Cardiac muscle cell (in vitro differentiated cells and primary cell): ENCODE measurements around the gene MORN5. TPM values are rescaled to one million over a fixed set of nuclear protein-coding genes. Genes with fewer than 3 reads are reported as not detected.

Experiments
- DNase-seq, 2 donors: peaks; one replicate each; pipeline versions ENCODE4 v3.0.0 to v3.0.0-alpha.2; 2010 to 2017; ENCODE audit warnings: low read depth in 1 of 2, low spot score in 1 of 2
- H3K27ac ChIP-seq: fragments of 200-600 bp; sonication (generic); 2 replicates; pipeline ENCODE4 v1.5.1; 2016
- H3K27me3 ChIP-seq: fragments of 200-600 bp; sonication (generic); 2 replicates; pipeline ENCODE4 v1.6.0; 2016; ENCODE audit warnings: control low read depth
- H3K36me3 ChIP-seq: fragments of 200-600 bp; sonication (generic); 2 replicates; pipeline ENCODE4 v1.5.1; 2016; ENCODE audit warnings: control low read depth
- H3K4me1 ChIP-seq: fragments of 200-600 bp; sonication (generic); 2 replicates; pipeline ENCODE4 v1.8.1; 2017; ENCODE audit warnings: low read depth, mild to moderate bottlenecking, mixed run types
- H3K4me3 ChIP-seq: fragments of 200-600 bp; sonication (generic); 2 replicates; pipeline ENCODE4 v1.5.1; 2016; ENCODE audit warnings: mild to moderate bottlenecking
- H3K9me3 ChIP-seq: fragments of 200-600 bp; sonication (generic); 2 replicates; pipeline ENCODE4 v1.5.1; 2017; ENCODE audit warnings: low read depth, mild to moderate bottlenecking, control low read depth
- CTCF ChIP-seq: IDR thresholded peaks from 2 replicates; pipeline ENCODE4 v1.5.1; 2012; ENCODE audit warnings: low read depth, mild to moderate bottlenecking, low read length
- polyA plus RNA-seq: library from polyadenylated mRNA; unstranded; fragments of >200 nt; fragmentation: Nextera tagmentation; extraction: Ambion mirVana; gene quantifications from 2 replicates; pipeline ENCODE4 v1.2.1, GENCODE V29; 2016
- total RNA-seq: library from RNA; depleted of rRNA; stranded (reverse); fragments of >200 nt; gene quantifications from 2 replicates; pipeline ENCODE4 v1.2.3, GENCODE V29; 2016

Gene MORN5
- total and polyA plus RNA-seq, 2 experiments from 2014 or later = not detected

GRCh38 chr9:122119166-122119521 lies 40.6 kb upstream of the MORN5 start:
- Histone ChIP-seq H3K4me1 (no peaks in the 10 kb centered on the region), H3K27me3 (no peaks in the 10 kb centered on the region), H3K36me3 (no peaks in the 10 kb centered on the region), H3K27ac (no peak overlapping the region), H3K4me3 (no peak overlapping the region), H3K9me3 (no peaks in the 10 kb centered on the region)
- DNase-seq = no peak
- no peak for TF ChIP-seq CTCF

GRCh38 chr9:122119721-122120120 lies 40.0 kb upstream of the MORN5 start:
- Histone ChIP-seq H3K4me1 (no peaks in the 10 kb centered on the region), H3K9me3 (no peaks in the 10 kb centered on the region), H3K36me3 (no peaks in the 10 kb centered on the region), H3K27ac (no peak overlapping the region), H3K4me3 (no peak overlapping the region), H3K27me3 (no peaks in the 10 kb centered on the region)
- no peak for TF ChIP-seq CTCF
- DNase-seq = no peak

GRCh38 chr9:122120316-122121071 lies 39.2 kb upstream of the MORN5 start:
- H3K27ac ChIP-seq = no peak overlapping the region
- H3K27me3 ChIP-seq = peaks cover 2% of the 10 kb centered on the region
- no peak overlapping the region for H3K4me3 ChIP-seq

GRCh38 chr9:122121391-122121790 lies 38.3 kb upstream of the MORN5 start:
- Histone ChIP-seq H3K9me3 (no peaks in the 10 kb centered on the region), H3K36me3 (no peaks in the 10 kb centered on the region), H3K4me1 (no peaks in the 10 kb centered on the region), H3K27ac (no peak overlapping the region), H3K4me3 (no peak overlapping the region), H3K27me3 (peaks cover 11% of the 10 kb centered on the region)
- DNase-seq = no peak
- no peak for TF ChIP-seq CTCF

More at GRCh38 chr9:122120316-122121071, 39.2 kb upstream of the MORN5 start:
- Histone ChIP-seq H3K9me3 (no peaks in the 10 kb centered on the region), H3K4me1 (no peaks in the 10 kb centered on the region), H3K36me3 (no peaks in the 10 kb centered on the region)
- DNase-seq = no peak
- TF ChIP-seq CTCF = no peak

GRCh38 chr9:122121931-122122330 lies 37.8 kb upstream of the MORN5 start:
- no peak for TF ChIP-seq CTCF
- H3K4me1 ChIP-seq = no peaks in the 10 kb centered on the region
- no peak for DNase-seq
- H3K27ac ChIP-seq = no peak overlapping the region
- H3K9me3 ChIP-seq = no peaks in the 10 kb centered on the region
- peaks cover 17% of the 10 kb centered on the region for H3K27me3 ChIP-seq
- no peak overlapping the region for H3K4me3 ChIP-seq
- no peaks in the 10 kb centered on the region for H3K36me3 ChIP-seq
